GM18526 (cell line): ENCODE measurements around the gene ENTPD2.

Experiments
- POLR2A ChIP-seq: IDR thresholded peaks from 3 replicates; pipeline ENCODE4 v1.6.1; 2011; ENCODE audit not compliant: insufficient read length; ENCODE audit errors: extremely low read depth

The ENTPD2 gene

DNA sequence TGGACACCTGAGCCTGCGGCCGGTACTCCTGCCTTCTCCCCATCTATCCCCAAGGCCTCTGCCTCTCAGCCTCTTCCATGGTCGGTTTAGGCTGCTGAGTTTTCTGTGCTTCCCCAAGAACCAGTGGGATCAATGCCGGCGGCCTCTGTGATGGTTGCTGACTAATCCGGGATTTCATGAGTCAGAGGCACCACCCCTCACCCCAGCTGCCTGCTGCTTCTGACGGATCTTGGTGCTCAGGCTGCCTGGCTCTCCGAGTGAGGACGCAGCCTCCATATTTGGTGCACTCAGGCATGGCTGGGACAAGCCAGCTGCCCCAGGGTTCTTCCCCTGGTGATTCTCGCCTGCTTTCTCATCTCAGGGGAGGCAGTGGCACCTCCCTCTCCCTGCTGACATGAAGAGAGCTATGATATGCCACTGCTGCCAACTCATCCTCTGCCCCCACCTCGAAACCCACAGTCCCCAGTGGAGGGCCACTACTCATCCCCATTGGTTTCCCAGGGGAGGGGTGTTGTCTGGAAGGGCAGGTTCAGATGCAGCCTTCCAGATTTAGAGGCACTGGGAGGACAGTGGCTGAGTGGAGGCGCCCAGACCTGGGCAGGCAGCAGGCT lies 29.6 kb upstream of the ENTPD2 start:
- TF ChIP-seq POLR2A, result no peak

DNA sequence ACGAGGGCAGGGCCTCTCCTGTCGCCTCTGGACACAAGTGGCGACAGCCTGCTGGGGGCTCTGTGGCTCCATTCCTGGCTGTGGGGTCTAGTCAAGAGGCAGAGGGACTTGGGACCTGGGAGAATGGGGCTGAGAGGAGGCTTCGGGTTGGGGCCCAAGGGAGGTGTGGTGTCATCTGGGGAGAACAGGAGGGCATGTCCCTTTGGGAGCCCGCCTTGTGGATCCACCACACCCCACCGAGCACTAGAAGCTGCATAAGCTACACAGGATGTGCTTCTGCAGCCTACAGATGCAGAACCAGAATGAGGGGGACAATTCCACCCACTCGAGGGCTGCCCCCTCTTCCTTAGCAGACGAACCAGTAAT lies 29.0 kb upstream of the ENTPD2 start:
- TF ChIP-seq POLR2A, result no peak

- TF ChIP-seq POLR2A, result no peak
Observed at GRCh38 chr9:137082222-137082924, 28.5 kb upstream of the ENTPD2 start.

DNA sequence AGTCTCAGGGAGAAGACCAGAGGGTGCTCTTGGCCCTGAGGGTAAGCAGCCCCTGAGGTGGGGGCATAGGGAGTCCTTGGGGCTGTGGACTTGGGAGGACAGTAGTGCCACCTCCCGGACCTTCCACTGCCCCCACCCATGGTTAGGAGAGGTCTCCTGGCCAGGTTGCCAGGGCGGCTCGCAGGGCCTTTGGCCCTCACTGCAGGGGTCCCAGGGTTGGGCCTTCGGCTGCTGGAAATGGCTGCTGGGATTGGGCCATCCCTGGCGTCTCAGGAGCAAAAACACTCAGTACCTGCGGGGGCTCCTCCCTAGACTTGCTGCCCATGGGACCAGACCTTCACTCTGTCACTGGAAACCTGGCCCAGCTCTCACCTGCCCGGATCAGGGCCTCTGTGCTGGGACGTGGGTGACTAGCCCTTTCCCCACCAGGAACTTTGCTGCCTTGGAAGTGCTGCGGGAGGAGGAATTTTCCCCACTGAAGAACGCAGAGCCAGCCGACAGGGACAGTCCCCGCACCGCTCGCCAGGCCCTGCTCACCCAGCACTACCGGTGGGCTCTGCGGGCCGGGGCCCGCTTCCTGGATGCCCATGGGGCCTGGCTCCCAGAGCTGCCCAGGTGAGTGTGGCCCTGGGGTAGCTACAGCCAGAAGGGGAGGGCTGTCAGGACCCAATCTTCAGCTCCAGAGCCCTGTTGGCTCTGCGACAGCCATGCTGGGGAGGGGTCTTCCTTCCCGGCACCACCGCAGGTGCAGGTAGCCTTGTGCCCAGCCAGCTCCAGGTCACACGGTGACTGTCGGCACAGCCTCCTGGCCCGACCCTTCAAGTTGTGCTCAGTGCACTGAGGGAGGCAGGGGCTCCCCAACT lies 26.6 kb upstream of the ENTPD2 start:
- TF ChIP-seq POLR2A, result no peak

DNA sequence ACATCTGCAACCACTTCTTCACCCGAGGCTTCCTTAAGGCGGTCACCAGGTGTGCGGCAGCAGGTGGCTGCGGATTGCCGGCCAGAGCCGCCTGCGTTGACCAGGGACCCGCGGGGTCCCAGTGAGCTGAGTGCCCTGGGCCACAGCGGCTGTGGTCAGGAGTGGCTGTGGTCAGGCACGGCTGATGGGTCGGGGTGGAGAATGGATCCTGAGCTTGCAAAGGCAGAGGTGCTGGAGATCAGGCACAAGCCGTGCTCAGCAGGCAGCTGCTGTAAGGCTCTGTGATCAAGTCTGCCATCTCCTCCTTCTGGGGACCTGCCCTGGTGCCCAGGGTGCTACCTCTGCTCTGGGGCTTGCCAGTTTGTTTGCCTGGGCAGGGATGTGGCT lies 25.5 kb upstream of the ENTPD2 start:
- no peak for TF ChIP-seq POLR2A

GRCh38 chr9:137078701-137079400 lies 25.0 kb upstream of the ENTPD2 start:
- TF ChIP-seq POLR2A, result no peak

DNA sequence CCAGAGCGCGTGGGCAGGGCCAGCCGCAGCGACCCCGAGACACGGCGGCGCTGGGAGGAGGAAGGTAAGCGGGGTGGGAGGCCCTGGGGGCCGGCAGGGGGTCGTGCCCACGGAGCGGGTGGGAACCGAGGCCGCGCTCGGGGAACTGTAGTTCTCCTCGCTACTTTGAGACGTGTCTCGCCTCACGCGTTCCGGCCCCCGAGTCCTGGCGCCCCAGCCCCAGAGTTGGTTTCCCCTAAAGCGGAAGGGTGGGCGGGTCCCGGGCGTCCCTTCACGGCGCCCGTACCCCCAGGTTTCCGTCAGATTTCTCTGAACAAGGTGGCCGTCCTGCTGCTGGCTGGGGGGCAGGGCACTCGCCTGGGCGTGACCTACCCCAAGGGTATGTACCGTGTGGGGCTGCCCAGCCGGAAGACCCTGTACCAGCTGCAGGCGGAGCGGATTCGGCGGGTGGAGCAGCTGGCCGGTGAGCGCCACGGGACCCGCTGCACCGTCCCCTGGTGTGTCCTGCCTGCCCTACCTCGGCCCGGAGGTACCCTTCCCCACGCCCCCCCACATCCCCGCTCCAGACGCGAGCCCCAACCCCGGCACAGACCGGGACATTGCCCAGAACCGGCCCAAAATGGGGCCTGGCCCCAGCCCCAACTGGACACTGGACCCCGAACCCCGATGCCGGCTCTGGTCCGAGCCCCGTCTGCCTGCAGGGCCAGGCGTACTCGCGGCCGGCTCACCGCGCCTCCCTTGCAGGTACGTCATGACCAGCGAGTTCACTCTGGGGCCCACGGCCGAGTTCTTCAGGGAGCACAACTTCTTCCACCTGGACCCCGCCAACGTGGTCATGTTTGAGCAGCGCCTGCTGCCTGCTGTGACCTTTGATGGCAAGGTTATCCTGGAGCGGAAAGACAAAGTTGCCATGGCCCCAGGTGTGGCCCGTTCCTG lies 24.2 kb upstream of the ENTPD2 start:
- TF ChIP-seq POLR2A, result peak; percentile 1

DNA sequence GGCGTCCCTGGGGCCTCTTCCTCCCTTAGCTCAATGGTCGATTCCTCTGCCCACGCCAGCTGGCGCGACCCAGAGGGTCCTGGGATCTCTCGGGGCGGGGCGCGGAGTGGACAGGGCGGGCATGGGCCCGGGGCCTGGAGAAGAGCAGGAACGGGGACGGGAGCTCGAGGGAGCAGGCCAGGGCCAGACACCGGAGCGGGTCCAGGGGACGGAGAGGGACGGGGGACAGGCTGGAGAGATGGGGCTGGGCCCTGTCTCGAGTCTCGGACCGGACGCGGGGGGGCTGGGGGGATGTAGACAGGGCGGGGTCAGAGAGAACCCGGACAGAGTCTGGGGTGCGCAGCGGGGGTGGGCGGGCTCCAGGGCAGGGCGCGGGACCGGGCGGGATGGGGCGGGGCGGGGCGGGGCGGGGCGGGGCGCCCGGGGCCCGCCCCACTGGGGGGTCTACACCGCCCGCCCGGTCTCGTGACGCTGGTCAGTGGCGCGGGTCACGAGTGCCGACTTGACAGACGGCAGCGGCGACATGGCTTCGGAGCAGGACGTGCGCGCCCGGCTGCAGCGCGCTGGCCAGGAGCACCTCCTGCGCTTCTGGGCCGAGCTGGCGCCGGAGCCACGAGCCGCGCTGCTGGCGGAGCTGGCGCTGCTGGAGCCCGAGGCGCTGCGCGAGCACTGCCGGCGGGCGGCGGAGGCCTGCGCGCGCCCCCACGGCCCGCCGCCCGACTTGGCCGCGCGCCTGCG lies 23.3 kb upstream of the ENTPD2 start, which contains the start of gene UAP1L1:
UAP1L1 (plus strand) TSS at position 508 of the 738 bp plus-strand sequence; CDS start at position 524, 16 bp downstream.
- peak; percentile 56 for TF ChIP-seq POLR2A

DNA sequence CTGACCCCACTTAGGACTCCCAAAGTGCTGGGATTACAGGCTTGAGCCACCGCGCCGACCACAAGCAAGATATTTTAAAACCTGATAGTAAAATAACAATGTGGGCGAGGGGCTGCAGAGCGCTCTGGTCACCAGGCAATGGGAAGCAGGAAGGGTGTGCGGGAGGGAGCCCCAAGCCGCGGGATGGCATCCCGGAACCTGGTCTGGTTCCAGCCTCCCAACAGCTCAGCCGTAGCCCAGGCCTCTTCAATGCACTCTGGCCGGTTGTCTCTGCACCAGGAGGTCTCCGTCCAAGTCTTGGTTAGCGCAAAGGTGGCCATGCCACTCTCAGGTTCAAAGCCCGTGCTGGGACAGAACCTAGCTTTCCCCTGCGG lies 22.8 kb upstream of the ENTPD2 start:
- no peak for TF ChIP-seq POLR2A

GRCh38 chr9:137075275-137075775 lies 21.5 kb upstream of the ENTPD2 start:
- no peak for TF ChIP-seq POLR2A

- no peak for TF ChIP-seq POLR2A
Observed at GRCh38 chr9:137074657-137075274, 20.9 kb upstream of the ENTPD2 start.

GRCh38 chr9:137073992-137074399 lies 20.1 kb upstream of the ENTPD2 start:
- no peak for TF ChIP-seq POLR2A

GRCh38 chr9:137071282-137071681 lies 17.4 kb upstream of the ENTPD2 start:
- no peak for TF ChIP-seq POLR2A

GRCh38 chr9:137070906-137071275 lies 17.0 kb upstream of the ENTPD2 start:
- no peak for TF ChIP-seq POLR2A
